GM12872 (cell line): ENCODE measurements around the gene BUB1B.

Experiments used
- CTCF ChIP-seq: IDR thresholded peaks from 3 replicates; pipeline ENCODE4 v1.5.1; 2011; ENCODE audit warnings: low read depth, mild to moderate bottlenecking, low read length, moderate library complexity; ENCODE audit not compliant: insufficient read depth

The BUB1B gene

GRCh38 chr15:40136470-40137302 lies 24.2 kb upstream of the BUB1B start:
- TF ChIP-seq CTCF: no peak

- no peak for TF ChIP-seq CTCF
Measured at GRCh38 chr15:40137303-40138200, 23.3 kb upstream of the BUB1B start.

GRCh38 chr15:40142428-40142827 lies 18.4 kb upstream of the BUB1B start:
- TF ChIP-seq CTCF: no peak

GRCh38 chr15:40146037-40146436 lies 14.8 kb upstream of the BUB1B start:
- no peak for TF ChIP-seq CTCF

- TF ChIP-seq CTCF: no peak
Measured at GRCh38 chr15:40149339-40149738, 11.5 kb upstream of the BUB1B start.

- no peak for TF ChIP-seq CTCF
Measured at GRCh38 chr15:40150163-40150925, 10.5 kb upstream of the BUB1B start.

GRCh38 chr15:40151499-40151898 lies 9.4 kb upstream of the BUB1B start:
- no peak for TF ChIP-seq CTCF
